ENCODE measurements around the gene ACTL10.

The ACTL10 gene

GRCh38 chr20:33649201-33649681 lies 17.5 kb upstream of the ACTL10 start:
- no peak for DNase-seq (ENCODE audit: low read depth)

GRCh38 chr20:33650111-33650752 lies 16.5 kb upstream of the ACTL10 start:
- no peak for DNase-seq (ENCODE audit: low read depth)

- DNase-seq (ENCODE audit: low read depth), result no peak
Measured at GRCh38 chr20:33650753-33651561, 15.8 kb upstream of the ACTL10 start.

DNA sequence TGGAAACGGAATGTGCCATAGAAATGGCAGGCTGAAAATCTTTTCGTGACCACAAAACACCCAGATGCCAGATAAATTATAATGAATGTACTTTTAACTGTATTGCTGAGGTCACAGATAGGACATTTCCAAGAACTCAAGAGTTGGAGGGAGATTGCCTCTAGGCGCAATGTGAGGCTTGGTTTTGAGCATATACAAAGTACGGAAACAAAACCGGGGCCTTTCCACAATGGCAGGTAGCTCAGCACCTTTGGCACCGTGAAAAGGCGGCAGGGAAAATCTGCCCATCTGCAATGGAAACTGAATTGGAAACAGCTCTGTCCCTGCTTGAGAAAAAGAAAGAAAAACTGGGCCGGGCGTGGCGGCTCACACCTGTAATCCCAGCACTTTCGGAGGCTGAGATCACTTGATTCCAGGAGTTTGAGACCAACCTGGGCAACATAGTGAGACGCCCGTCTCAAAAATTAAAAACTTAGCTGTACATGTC lies 15.1 kb upstream of the ACTL10 start:
- DNase-seq (ENCODE audit: low read depth), result no peak

GRCh38 chr20:33653218-33653899 lies 13.4 kb upstream of the ACTL10 start:
- peak; percentile 35 for DNase-seq (ENCODE audit: low read depth)

GRCh38 chr20:33653900-33654596 lies 12.7 kb upstream of the ACTL10 start:
- DNase-seq (ENCODE audit: low read depth), result no peak

DNA sequence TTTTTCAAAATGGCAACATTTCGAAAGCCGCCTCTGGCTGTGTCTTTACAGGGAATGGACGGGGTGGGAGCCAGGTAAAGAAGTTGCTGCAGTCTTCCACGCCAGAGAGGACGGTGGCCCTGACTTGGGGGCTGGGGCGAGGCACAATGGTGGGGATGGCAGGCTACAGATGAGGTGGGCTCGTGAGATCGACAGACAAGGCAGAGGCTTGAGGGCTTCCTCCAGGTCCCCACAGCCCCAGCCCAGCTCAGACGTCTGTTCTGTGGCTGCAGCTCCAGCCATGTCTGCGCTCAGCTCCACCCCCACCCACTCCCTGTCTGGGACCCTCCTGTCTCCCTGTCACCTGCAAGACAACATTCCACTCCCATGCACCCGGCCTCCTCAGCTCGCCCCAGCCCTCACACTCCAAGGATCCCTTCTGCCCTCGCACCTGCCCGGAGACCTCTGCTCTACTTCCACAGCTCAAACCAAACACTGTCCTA lies 12.0 kb upstream of the ACTL10 start:
- DNase-seq (ENCODE audit: low read depth), result no peak

GRCh38 chr20:33655164-33655563 lies 11.6 kb upstream of the ACTL10 start:
- DNase-seq (ENCODE audit: low read depth), result no peak

DNA sequence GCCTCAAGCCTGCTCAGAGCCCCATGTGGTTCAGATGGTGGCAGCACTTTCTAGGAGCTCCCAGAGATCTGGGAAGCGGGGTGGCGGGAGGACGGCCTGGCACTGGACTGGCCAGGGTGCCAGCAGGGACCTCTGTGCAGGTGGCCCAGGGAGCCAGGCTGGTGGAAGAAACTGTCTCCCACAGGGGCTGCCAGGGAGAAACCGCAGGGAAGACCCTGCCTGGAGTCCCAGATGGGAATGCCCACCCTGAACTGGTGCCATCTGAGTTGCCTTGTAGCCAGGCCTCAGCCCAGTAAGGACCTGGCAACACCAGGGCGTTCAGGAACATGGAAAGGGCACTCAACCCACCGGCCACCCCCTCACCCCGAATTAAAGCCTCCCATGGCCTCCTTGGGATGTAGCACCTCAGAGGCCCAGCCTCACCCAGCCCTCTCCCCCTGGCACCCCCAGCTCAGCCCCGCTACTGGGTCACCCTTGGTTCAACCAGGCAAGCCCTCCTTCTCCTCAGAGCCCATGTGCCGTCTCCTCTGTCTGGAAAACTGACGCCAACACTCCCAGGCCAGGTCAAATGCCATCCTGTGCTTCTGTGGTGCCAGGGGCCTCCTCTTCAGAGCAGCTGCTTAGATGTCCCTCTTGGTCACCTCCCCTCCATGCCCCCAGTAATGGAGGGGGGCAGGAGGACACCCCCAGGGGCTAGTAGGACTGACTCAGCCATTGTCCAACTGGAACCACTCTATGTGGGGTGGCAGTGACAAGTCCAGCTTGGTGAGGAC lies 10.5 kb upstream of the ACTL10 start:
- DNase-seq (ENCODE audit: low read depth), result no peak

- DNase-seq (ENCODE audit: low read depth), result no peak
Measured at GRCh38 chr20:33656783-33657703, 9.7 kb upstream of the ACTL10 start.

DNA sequence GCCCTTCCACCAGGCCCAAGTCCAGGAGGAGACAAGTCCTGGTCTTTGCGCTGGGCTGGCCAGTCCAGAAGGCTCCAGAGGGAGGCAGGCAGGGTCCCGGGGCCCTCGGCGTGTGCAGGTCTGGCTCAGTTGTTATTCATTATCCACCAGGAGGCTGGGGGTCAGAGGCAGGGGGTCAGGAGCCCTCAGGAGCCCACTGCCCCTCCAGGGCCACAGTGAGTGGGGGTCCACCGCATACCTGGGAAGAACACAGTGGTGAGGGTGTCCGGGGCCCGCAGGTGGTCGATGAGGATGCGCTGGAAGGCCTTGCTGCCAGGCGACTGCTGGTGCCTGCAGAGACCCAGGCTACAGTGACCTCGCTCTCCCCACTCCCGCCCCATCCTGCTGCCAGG lies 9.0 kb upstream of the ACTL10 start:
- no peak for DNase-seq (ENCODE audit: low read depth)

DNA sequence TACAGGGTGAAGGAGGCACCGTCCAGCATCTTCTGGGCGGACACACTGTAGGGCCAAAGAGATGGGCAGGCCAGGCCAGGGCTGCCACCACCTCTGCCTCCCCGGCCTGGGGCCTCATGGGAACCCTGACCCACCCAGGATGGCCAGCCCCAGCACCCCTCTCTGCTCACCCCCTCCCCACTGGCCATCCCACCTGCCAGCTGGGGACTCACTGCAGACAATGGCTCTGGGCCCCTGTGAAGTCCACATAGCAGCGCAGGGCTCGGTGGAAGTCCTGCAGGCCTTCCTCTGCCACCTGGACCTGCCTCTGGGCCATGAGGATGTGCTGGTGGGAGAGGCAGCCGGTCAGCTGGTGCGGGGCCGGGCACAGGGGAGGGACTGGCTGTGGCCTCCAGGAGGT lies 8.2 kb upstream of the ACTL10 start:
- DNase-seq (ENCODE audit: low read depth), result no peak

DNA sequence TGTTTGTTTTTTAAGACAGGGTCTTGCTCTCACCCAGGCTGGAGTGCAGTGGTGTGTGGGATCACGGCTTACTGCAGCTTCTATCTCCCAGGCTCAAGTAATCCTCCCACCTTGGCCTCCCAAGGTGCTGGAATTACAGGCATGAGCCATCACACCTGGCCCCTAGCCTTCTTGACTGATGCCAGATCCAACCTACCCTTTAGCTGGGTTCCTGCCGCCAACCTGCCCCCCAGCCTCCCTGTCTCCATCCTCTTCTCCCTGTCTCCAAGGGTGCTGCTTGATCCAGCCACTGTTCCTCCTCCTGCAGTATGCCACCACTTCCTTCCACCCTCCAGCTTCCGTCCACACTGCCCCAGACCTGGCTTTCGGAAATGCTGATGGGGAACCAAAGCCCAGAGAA lies 7.8 kb upstream of the ACTL10 start:
- no peak for DNase-seq (ENCODE audit: low read depth)

DNA sequence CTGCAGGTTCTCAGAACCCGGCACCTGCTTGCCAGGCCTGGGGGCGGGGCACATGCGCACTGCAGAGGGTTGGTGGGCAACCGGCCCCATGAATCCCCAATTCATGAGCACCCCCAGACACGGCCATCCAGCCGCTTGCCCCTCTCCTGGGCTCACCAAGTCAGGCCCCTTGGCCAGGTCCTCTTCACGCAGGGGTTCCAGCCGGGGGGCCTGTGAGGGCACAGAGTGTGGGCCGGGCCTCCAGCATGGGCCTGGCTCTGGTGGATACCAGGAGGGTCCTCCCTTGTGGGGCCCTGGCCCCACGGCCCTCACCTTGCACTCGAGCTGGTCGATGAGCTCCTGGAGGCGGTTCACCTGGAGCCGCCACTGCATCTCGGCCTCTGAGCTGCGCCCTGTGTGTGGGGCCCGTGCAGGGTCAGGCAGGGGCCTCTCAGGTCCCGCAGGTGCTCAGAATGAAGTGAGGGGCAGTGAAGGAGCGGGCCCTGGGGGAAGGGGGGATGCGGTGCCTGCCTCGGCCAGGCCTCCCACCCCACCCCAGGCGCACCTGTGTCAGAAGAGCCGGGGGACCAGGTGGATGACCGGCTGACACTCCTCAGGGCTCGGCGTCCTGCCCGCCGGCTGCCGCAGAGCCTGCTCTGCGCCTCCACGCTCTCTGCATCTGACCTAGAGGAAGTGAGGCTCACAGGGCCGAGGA lies 7.3 kb upstream of the ACTL10 start:
- no peak for DNase-seq (ENCODE audit: low read depth)

GRCh38 chr20:33660035-33660684 lies 6.6 kb upstream of the ACTL10 start:
- DNase-seq (ENCODE audit: low read depth), result no peak

GRCh38 chr20:33660685-33661058 lies 6.1 kb upstream of the ACTL10 start:
- DNase-seq (ENCODE audit: low read depth), result no peak

- no peak for DNase-seq (ENCODE audit: low read depth)
Measured at GRCh38 chr20:33662172-33662571, 4.6 kb upstream of the ACTL10 start, which contains the start of gene C20orf144. TSS of gene C20orf144 (plus strand) at chr20:33662327. CDS start at chr20:33662346, 19 bp downstream.

GRCh38 chr20:33663161-33664084 lies 3.3 kb upstream of the ACTL10 start:
- peak; percentile 77 for DNase-seq (ENCODE audit: low read depth)
